Nephron progenitor cell (in vitro differentiated cells): ENCODE results near the gene SLC12A2.

Source experiments
- DNase-seq: peaks from one replicate; pipeline ENCODE4 v3.0.0; 2021
- H3K27ac Mint-ChIP-seq: 2 replicates; pipeline ENCODE4 v1.8.0; 2021; ENCODE audit warnings: mild to moderate bottlenecking, moderate library complexity, mixed read lengths
- H3K27me3 Mint-ChIP-seq: 2 replicates; pipeline ENCODE4 v1.8.0; 2021; ENCODE audit warnings: mild to moderate bottlenecking, low read depth, mixed read lengths; ENCODE audit not compliant: poor library complexity
- H3K36me3 Mint-ChIP-seq: 2 replicates; pipeline ENCODE4 v1.8.0; 2021; ENCODE audit warnings: low read depth, mixed read lengths
- H3K4me1 Mint-ChIP-seq: 2 replicates; pipeline ENCODE4 v1.8.0; 2021; ENCODE audit warnings: mixed read lengths
- H3K4me3 Mint-ChIP-seq: 2 replicates; pipeline ENCODE4 v1.8.0; 2021; ENCODE audit warnings: mild to moderate bottlenecking, moderate library complexity, mixed read lengths
- H3K9me3 Mint-ChIP-seq: 2 replicates; pipeline ENCODE4 v1.8.0; 2021; ENCODE audit warnings: mild to moderate bottlenecking, moderate library complexity, mixed read lengths
- TF ChIP-seq, protein P1 (sequence below): fragments of 200-600 bp; sonication (generic); IDR thresholded peaks from 2 replicates; pipeline ENCODE4 v1.5.0; 2021; ENCODE audit warnings: antibody characterized with exemption

SLC12A2 gene

DNA sequence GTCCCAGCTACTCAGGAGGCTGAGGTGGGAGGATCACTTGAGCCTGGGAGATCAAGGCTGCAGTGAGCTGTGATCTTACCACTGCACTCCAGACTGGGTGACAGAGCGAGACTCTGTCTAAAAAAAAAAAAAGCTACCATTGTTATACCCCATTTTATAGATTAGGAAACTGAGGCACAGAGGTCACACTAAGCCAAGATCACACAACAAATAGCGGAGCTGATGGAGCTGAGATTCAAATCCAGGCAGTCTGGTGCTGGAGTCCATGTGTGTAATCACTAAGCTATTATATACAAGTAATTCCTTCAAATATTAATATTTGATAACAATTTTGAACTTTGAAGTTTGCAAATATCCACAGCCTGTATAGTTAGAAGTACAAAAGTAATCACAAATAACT is 6.0 kb upstream of the SLC12A2 start:
- no peak for DNase-seq
- Mint-ChIP-seq H3K4me1 (peaks cover 31% of the 10 kb centered on the region), H3K36me3 (peaks cover 21% of the 10 kb centered on the region), H3K27me3 (peaks cover 2% of the 10 kb centered on the region), H3K9me3 (no peaks in the 10 kb centered on the region), H3K4me3 (no peak overlapping the region), H3K27ac (no peak overlapping the region)
- TF ChIP-seq, protein P1, sequence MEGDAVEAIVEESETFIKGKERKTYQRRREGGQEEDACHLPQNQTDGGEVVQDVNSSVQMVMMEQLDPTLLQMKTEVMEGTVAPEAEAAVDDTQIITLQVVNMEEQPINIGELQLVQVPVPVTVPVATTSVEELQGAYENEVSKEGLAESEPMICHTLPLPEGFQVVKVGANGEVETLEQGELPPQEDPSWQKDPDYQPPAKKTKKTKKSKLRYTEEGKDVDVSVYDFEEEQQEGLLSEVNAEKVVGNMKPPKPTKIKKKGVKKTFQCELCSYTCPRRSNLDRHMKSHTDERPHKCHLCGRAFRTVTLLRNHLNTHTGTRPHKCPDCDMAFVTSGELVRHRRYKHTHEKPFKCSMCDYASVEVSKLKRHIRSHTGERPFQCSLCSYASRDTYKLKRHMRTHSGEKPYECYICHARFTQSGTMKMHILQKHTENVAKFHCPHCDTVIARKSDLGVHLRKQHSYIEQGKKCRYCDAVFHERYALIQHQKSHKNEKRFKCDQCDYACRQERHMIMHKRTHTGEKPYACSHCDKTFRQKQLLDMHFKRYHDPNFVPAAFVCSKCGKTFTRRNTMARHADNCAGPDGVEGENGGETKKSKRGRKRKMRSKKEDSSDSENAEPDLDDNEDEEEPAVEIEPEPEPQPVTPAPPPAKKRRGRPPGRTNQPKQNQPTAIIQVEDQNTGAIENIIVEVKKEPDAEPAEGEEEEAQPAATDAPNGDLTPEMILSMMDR, result no peak

DNA sequence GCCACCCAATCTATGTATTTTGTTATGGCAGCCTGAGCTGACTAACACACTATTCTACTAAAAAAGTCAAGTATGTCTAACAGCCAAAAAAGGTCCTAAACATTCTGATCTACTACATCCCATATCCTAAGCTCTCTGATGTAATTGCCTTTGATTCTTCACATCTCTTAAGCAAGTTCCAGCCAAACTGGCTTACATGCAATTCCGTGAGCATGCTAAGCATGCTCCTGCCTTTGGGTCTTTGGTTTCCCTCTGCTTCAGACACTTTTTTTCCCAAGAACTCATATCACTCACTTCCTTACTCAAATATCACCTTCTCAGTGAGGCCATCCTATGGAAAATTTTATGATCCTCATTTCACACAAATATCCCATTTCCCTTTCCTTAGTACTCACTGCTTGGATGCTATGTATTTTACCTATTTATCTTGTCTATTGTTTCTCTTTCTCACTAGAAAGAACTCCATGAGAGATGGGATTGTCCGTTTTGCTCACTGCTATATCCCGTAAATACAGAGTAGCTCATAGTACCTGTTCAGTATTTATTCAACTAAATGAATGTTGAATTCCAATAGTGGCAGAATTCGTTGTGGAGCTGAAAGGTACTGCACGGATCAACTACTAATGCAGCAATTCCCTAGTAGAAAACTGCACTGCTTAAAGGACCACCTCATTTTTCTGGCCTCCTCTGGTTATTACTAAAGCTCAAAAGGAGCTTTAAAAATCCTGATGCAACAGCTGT is 2.3 kb upstream of the SLC12A2 start:
- peak overlapping the region; percentile 14 for H3K27ac Mint-ChIP-seq
- H3K4me1 Mint-ChIP-seq, result peaks cover 48% of the 10 kb centered on the region
- H3K9me3 Mint-ChIP-seq, result no peaks in the 10 kb centered on the region
- H3K36me3 Mint-ChIP-seq, result peaks cover 5% of the 10 kb centered on the region
- peak overlapping the region; percentile 91 for H3K4me3 Mint-ChIP-seq
- TF ChIP-seq, protein P1, result no peak
- H3K27me3 Mint-ChIP-seq, result peaks cover 2% of the 10 kb centered on the region
- DNase-seq, result no peak

DNA sequence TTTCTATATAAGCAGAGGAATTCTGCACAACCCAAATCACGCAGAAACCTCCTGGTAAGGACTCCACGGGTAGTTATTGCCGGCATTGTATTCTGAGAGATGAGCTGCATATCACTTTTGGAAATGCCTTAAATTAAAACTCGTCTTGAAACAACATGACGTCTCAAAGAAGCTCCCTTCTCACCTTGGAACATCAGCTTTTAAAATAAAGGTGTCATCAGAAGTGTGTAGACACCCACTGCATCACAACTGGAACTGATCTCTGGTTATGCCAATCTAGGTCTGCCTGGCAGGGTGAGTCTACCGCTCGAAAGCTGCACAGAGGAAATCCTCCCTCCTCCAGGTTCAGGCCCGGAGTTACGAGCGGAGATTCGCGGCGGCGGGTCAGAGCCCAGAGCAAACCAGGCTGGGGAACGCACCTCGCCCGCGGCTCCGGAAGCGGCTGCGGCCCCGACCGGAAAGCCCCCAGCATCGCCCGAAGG is 974 bp upstream of the SLC12A2 start:
- no peaks in the 10 kb centered on the region for H3K9me3 Mint-ChIP-seq
- H3K36me3 Mint-ChIP-seq, result peaks cover 6% of the 10 kb centered on the region
- no peak for DNase-seq
- TF ChIP-seq, protein P1, result no peak
- peaks cover 56% of the 10 kb centered on the region for H3K4me1 Mint-ChIP-seq
- H3K4me3 Mint-ChIP-seq, result peak overlapping the region; percentile 91
- peaks cover 2% of the 10 kb centered on the region for H3K27me3 Mint-ChIP-seq
- peak overlapping the region; percentile 96 for H3K27ac Mint-ChIP-seq

DNA sequence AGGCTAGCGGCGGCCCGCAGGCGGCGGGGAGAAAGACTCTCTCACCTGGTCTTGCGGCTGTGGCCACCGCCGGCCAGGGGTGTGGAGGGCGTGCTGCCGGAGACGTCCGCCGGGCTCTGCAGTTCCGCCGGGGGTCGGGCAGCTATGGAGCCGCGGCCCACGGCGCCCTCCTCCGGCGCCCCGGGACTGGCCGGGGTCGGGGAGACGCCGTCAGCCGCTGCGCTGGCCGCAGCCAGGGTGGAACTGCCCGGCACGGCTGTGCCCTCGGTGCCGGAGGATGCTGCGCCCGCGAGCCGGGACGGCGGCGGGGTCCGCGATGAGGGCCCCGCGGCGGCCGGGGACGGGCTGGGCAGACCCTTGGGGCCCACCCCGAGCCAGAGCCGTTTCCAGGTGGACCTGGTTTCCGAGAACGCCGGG is 253 bp downstream of the SLC12A2 start:
- peaks cover 60% of the 10 kb centered on the region for H3K4me1 Mint-ChIP-seq
- H3K9me3 Mint-ChIP-seq, result no peaks in the 10 kb centered on the region
- no peak overlapping the region for H3K4me3 Mint-ChIP-seq
- peaks cover 13% of the 10 kb centered on the region for H3K36me3 Mint-ChIP-seq
- DNase-seq, result no peak
- peaks cover 2% of the 10 kb centered on the region for H3K27me3 Mint-ChIP-seq
- TF ChIP-seq, protein P1, result no peak
- no peak overlapping the region for H3K27ac Mint-ChIP-seq

DNA sequence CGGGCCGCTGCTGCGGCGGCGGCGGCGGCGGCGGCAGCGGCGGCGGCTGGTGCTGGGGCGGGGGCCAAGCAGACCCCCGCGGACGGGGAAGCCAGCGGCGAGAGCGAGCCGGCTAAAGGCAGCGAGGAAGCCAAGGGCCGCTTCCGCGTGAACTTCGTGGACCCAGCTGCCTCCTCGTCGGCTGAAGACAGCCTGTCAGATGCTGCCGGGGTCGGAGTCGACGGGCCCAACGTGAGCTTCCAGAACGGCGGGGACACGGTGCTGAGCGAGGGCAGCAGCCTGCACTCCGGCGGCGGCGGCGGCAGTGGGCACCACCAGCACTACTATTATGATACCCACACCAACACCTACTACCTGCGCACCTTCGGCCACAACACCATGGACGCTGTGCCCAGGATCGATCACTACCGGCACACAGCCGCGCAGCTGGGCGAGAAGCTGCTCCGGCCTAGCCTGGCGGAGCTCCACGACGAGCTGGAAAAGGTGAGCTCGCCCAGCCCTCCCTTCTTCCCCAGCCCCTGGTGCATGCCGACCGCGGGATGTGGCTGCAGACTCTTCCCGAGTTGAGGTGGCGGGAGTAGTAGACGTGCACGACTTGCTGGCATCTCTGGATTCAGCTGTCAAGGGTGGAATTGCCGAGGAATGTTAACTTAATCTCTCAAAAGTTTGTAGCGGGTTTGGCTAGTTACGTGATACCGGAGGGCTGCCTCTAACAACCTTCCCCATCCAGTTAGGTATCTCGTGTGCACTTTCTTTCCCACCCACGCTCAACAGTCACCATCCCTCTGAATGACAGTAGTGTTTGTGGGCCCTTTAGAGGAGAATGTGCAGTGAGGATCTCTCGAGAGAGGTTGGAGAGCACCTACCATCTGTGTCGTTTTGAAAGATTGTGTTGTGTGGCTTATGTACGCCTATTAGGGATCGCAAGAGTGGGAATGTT is 932 bp downstream of the SLC12A2 start:
- H3K4me1 Mint-ChIP-seq, result peaks cover 55% of the 10 kb centered on the region
- TF ChIP-seq, protein P1, result no peak
- no peaks in the 10 kb centered on the region for H3K9me3 Mint-ChIP-seq
- H3K4me3 Mint-ChIP-seq, result peak overlapping the region; percentile 88
- peak overlapping the region; percentile 7 for H3K27ac Mint-ChIP-seq
- DNase-seq, result peak; percentile 51
- peaks cover 13% of the 10 kb centered on the region for H3K36me3 Mint-ChIP-seq
- H3K27me3 Mint-ChIP-seq, result peaks cover 2% of the 10 kb centered on the region
